Breast epithelium (tissue), 4 donors: Measurements from ENCODE around the gene NACC2. TPM values are rescaled to one million over a fixed set of nuclear protein-coding genes. Genes with fewer than 3 reads are reported as not detected.

Experiments
- DNase-seq, 2 donors: peaks; one replicate each; pipeline ENCODE4 v3.0.0-alpha.2; 2019; ENCODE audit warnings: low spot score in 2 of 2
- H3K27ac ChIP-seq, 2 donors: fragments of 200-600 bp; sonication (generic) in 1 of 2; one replicate each; pipeline ENCODE4 v1.5.1; 2016 to 2019; ENCODE audit warnings: mild to moderate bottlenecking in 1 of 2
- H3K27me3 ChIP-seq, 2 donors: fragments of 200-600 bp; sonication (generic) in 1 of 2; one replicate each; pipeline versions ENCODE4 v1.5.1 to v1.6.0; 2017 to 2019; ENCODE audit warnings: control low read depth in 1 of 2, mild to moderate bottlenecking in 1 of 2
- H3K36me3 ChIP-seq: fragments of 200-600 bp; one replicate; pipeline ENCODE4 v1.5.1; 2019
- H3K4me1 ChIP-seq, 2 donors: fragments of 200-600 bp; sonication (generic); one replicate each; pipeline ENCODE4 v1.5.1; 2016 to 2019; ENCODE audit warnings: control low read depth in 1 of 2
- H3K4me3 ChIP-seq, 3 donors: fragments of 200-600 bp; sonication (generic); 1 replicate in 2 of 3; 2 replicates in 1 of 3; pipeline ENCODE4 v1.5.1; 2016 to 2019; ENCODE audit warnings: mild to moderate bottlenecking in 3 of 3, moderate library complexity in 2 of 3
- H3K9me3 ChIP-seq, 2 donors: fragments of 200-600 bp; sonication (generic) in 1 of 2; one replicate each; pipeline ENCODE4 v1.5.1; 2016 to 2019; ENCODE audit warnings: control low read depth in 1 of 2
- POLR2A ChIP-seq: fragments of 450-650 bp; IDR thresholded peaks from one replicate; pipeline ENCODE4 v1.6.1; 2016; ENCODE audit warnings: antibody characterized with exemption, mild to moderate bottlenecking, moderate library complexity
- POLR2AphosphoS5 ChIP-seq, 3 donors: sonication (generic); formaldehyde crosslinking; IDR thresholded peaks; one replicate each; pipeline ENCODE4 v1.6.1; 2017; ENCODE audit warnings: antibody characterized with exemption in 3 of 3
- intact Hi-C: fragments of 100-400 bp; cut with DNase I; formaldehyde crosslinking; loops from one replicate; pipeline ENCODE4 v1.15.1; 2023; ENCODE audit warnings: low total_unique reads
- total RNA-seq, 3 donors: library from RNA; depleted of rRNA; stranded (reverse); fragments of >200 nt; gene quantifications; one replicate each; pipeline ENCODE4 v1.1.0, GENCODE V29; 2016
- TF ChIP-seq, protein P1 (sequence below), 3 donors: fragments of 450-650 bp; IDR thresholded peaks; one replicate each; pipeline ENCODE4 v1.5.1; 2016 to 2017; ENCODE audit warnings: antibody characterized with exemption in 3 of 3, mild to moderate bottlenecking in 3 of 3, moderate library complexity in 3 of 3

The NACC2 gene
- total RNA-seq, 3 donors from 2014 or later = 14.0 to 24.2 (median 19.3) TPM

DNA sequence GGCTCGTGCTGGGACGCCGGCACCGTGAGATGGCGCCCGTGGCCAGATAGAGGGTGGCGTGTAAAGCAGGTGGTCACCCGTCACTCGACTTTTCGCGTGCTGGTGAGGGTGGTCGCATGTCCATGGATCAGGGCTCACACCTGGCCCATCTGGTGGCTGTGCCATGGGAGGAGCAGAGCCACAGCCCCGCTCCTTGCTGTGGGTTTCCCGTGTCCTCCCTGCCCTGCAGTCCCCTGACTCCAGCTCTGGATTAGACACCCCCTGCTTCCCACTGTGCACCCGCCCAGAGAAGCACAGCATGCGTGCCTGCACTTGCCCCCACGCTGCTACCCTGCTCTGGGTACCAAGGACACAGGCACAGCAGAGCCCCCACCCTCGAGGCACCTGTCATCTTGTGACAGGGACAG is 25.4 kb upstream of the NACC2 start:
- Histone ChIP-seq H3K27ac (peak overlapping the region in 1 of 2 donors; percentile 88), H3K9me3 (no peaks in the 10 kb centered on the region), H3K27me3 (peaks cover 0 to 15% of the 10 kb centered on the region in 2 donors), H3K36me3 (no peaks in the 10 kb centered on the region), H3K4me1 (peaks cover 9 to 13% of the 10 kb centered on the region in 2 donors), H3K4me3 (no peak overlapping the region)
- DNase-seq = no peak
- no peak for TF ChIP-seq POLR2A
- TF ChIP-seq, protein P1, sequence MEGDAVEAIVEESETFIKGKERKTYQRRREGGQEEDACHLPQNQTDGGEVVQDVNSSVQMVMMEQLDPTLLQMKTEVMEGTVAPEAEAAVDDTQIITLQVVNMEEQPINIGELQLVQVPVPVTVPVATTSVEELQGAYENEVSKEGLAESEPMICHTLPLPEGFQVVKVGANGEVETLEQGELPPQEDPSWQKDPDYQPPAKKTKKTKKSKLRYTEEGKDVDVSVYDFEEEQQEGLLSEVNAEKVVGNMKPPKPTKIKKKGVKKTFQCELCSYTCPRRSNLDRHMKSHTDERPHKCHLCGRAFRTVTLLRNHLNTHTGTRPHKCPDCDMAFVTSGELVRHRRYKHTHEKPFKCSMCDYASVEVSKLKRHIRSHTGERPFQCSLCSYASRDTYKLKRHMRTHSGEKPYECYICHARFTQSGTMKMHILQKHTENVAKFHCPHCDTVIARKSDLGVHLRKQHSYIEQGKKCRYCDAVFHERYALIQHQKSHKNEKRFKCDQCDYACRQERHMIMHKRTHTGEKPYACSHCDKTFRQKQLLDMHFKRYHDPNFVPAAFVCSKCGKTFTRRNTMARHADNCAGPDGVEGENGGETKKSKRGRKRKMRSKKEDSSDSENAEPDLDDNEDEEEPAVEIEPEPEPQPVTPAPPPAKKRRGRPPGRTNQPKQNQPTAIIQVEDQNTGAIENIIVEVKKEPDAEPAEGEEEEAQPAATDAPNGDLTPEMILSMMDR (IDR thresholded peaks at IDR 0.05) = no peak
- no peak for TF ChIP-seq POLR2AphosphoS5 (IDR thresholded peaks at IDR 0.05)
- intact Hi-C loops = loop anchor here (5.0 kb wide), 1 partner anchor 148 kb away; no protein-coding TSS in a partner anchor

DNA sequence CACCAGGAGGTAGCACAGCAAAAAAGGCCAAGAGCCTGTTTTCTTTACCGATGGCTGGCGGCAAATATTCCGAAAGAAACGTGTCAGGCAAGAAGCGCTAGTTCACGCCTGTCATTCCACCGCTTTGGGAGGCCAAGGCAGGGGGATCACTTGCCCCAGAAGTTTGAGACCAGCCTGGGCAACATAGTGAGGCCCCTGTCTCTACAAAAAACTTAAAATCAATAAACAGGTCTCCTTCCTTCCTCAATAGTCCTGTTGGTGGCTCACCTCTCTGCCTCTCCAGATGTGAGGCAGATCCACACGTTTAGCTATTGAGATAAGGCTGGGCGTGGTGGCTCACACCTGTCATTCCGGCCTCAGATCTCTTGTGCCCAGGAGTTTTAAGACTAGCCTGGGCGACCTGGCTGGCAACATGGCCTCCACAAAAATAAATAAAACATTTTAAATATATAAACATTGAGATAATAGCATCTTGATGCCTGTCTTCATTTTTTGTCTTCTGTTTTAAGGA is 24.8 kb upstream of the NACC2 start:
- intact Hi-C loops = loop anchor here (5.0 to 10.0 kb wide), 2 partner anchors 125 to 148 kb away; no protein-coding TSS in a partner anchor
- H3K4me1 ChIP-seq = peaks cover 9 to 13% of the 10 kb centered on the region in 2 donors
- no peaks in the 10 kb centered on the region for H3K9me3 ChIP-seq
- H3K27me3 ChIP-seq = peaks cover 0 to 15% of the 10 kb centered on the region in 2 donors
- TF ChIP-seq POLR2AphosphoS5 (IDR thresholded peaks at IDR 0.05) (no peak), POLR2A (no peak)
- TF ChIP-seq, protein P1 (IDR thresholded peaks at IDR 0.05) = no peak
- peak overlapping the region; percentile 88 to 97 for H3K27ac ChIP-seq
- no peak for DNase-seq
- no peaks in the 10 kb centered on the region for H3K36me3 ChIP-seq
- H3K4me3 ChIP-seq = peak overlapping the region; percentile 59 to 86 (median 76)

- Histone ChIP-seq H3K27ac (peak overlapping the region; percentile 88 to 97), H3K36me3 (no peaks in the 10 kb centered on the region), H3K27me3 (peaks cover 0 to 10% of the 10 kb centered on the region in 2 donors), H3K9me3 (no peaks in the 10 kb centered on the region), H3K4me1 (peaks cover 9 to 13% of the 10 kb centered on the region in 2 donors), H3K4me3 (peak overlapping the region; percentile 59 to 86 (median 76))
- TF ChIP-seq POLR2A = no peak
- TF ChIP-seq, protein P1 (IDR thresholded peaks at IDR 0.05) = peak in 1 of 3 donors; percentile 29
- intact Hi-C loops = loop anchor here (10.0 kb wide), 1 partner anchor 124 kb away; no protein-coding TSS in a partner anchor
- no peak for DNase-seq
Observed at GRCh38 chr9:136119061-136119882, 24.2 kb upstream of the NACC2 start.

DNA sequence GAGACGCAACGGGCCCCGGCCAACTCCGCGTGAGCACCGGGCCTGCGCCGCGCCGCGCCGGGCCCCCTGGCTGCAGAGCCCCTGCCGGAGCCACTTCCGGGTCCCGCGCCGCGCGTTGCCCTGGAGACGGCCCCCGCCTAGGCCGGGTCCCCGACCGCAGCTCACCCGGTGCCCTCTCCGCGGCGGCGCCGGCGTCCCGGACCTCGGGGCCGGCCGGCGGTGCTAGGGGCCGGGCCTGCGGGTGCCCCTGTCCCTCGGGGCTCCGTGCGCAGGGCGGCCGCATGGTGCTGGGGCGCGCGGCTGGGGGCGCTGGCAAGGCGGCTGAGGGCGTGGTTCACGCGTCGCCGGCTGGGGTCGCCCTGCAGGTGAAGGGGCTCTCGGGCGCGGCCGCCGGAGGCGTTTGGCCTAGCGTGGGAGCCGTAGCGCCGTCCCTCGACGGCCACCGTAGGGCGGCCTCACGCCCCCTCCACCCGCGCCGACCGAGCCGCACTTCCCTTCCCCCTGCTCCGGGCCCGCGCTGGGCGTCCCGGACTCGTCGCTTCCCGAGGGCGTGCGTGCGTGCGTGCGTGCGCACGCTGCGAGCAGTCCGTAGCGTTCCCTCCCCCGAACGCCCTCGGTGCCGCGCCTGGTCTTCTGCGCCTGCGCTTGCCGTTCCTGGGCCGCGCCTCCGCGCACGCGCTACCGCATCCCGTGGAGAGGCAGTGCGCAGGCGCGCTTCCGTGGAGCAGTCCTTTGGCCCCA is 23.4 kb upstream of the NACC2 start, which contains the start of gene TMEM250:
TMEM250 (minus strand) TSS at position 556 of the 741 bp plus-strand sequence. CDS start 1,975 bp downstream, outside the sequence.
- H3K27ac ChIP-seq = peak within 1 kb of the TSS; percentile 88 to 97
- no peaks in the 10 kb centered on the region for H3K36me3 ChIP-seq
- H3K27me3 ChIP-seq = peaks cover 0 to 4% of the 10 kb centered on the region in 2 donors
- H3K9me3 ChIP-seq = no peaks in the 10 kb centered on the region
- DNase-seq = peak; percentile 89 to 94
- peaks cover 9 to 13% of the 10 kb centered on the region in 2 donors for H3K4me1 ChIP-seq
- TF ChIP-seq, protein P1 (IDR thresholded peaks at IDR 0.05) = peak in 1 of 3 donors; percentile 6
- TF ChIP-seq POLR2A (peak; percentile 59), POLR2AphosphoS5 (IDR thresholded peaks at IDR 0.05) (peak; percentile 87 to 89 (median 88))
- H3K4me3 ChIP-seq = peak within 1 kb of the TSS; percentile 59 to 86 (median 76)
- intact Hi-C loops = loop anchor here (10.0 kb wide), 1 partner anchor 124 kb away; no protein-coding TSS in a partner anchor
